ENCODE results near the gene CFAP65. TPM values are rescaled to one million over a fixed set of nuclear protein-coding genes. Genes with fewer than 3 reads are reported as not detected.
A peak's percentile ranks its signal among the peaks of the same experiment; 100 is the strongest.

Gene CFAP65
- total RNA-seq, 1 donor from 2014 or later: not detected

DNA sequence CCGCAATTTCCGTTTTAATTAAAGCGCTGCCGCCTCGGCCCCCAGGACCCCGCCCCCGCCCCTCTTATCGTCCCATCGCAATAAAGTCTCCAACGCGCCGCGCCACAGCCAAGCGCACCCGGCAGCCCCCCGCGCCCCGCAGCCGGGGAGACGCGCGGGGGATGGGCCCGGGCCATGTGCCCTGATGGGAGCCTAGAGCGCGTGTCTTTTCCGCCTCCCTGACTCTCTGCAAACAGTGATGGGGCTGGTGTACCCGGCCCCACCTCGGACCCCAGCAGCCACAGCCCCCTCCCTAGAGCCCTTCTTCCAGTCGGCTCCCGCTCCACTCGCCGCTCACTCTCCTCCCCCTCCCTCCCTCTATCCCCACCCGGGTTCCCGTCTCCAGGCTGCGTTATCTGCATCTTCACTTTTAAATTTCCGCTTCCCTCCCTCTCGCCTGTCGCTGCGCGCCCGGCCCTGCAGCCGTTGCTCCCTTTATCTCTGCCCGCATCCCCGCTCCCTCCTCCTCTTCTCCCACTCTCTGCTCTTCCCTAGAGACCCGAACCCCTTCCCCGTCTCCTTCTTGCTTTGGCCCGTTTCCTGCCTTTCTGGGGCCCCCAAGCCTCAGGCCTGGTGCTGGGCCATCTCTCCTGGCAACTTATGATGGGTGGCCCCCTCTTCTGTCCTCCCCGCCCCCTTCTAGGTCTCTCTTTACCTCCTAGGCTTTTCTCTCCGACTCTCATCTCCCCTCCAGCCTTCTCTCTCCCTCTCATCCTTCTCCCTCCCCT, 55.8 kb downstream of the CFAP65 start:
- Mint-ChIP-seq H3K27me3 (ENCODE audit: low read depth) (peaks cover 80% of the 10 kb centered on the region), H3K4me1 (ENCODE audit: low read depth) (peaks cover 7% of the 10 kb centered on the region), H3K4me3 (ENCODE audit: low read depth) (no peak overlapping the region), H3K36me3 (ENCODE audit: low read depth) (no peaks in the 10 kb centered on the region), H3K9me3 (no peaks in the 10 kb centered on the region), H3K27ac (no peak overlapping the region)
- intact Hi-C loops (cut with micrococcal nuclease): loop anchor here (10.0 kb wide), 1 partner anchor 201 kb away; the partner anchor contains the start of gene CYP27A1
- no peak for DNase-seq (ENCODE audit: low spot score)

DNA sequence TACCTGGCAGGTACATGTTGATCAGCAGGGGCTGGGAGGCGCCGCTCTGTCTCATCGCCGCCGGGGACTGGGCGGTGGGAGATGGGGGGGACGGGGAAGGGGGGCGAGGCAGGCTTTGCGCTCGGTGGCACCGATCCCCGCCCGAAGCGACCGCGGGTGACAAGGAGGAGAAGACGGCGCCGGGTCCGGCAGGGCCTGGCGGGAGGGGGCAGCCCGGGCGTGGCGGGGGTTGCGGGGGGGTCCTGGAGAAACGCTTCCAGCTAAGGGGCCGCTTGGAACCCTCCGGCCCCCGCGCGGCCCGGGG, 56.3 kb downstream of the CFAP65 start, which contains the start of gene FEV:
FEV (minus strand) TSS at position 164 of the 304 bp plus-strand sequence; CDS start at position 55, 109 bp downstream.
- no peak for DNase-seq (ENCODE audit: low spot score)
- Mint-ChIP-seq H3K4me1 (ENCODE audit: low read depth) (peaks cover 9% of the 10 kb centered on the region), H3K27ac (no peak within 1 kb of the TSS), H3K9me3 (no peaks in the 10 kb centered on the region), H3K4me3 (ENCODE audit: low read depth) (no peak within 1 kb of the TSS), H3K27me3 (ENCODE audit: low read depth) (peaks cover 78% of the 10 kb centered on the region), H3K36me3 (ENCODE audit: low read depth) (no peaks in the 10 kb centered on the region)
- intact Hi-C loops (cut with micrococcal nuclease): loop anchor here (10.0 kb wide), 1 partner anchor 200 kb away; the partner anchor contains the start of gene CYP27A1

DNA sequence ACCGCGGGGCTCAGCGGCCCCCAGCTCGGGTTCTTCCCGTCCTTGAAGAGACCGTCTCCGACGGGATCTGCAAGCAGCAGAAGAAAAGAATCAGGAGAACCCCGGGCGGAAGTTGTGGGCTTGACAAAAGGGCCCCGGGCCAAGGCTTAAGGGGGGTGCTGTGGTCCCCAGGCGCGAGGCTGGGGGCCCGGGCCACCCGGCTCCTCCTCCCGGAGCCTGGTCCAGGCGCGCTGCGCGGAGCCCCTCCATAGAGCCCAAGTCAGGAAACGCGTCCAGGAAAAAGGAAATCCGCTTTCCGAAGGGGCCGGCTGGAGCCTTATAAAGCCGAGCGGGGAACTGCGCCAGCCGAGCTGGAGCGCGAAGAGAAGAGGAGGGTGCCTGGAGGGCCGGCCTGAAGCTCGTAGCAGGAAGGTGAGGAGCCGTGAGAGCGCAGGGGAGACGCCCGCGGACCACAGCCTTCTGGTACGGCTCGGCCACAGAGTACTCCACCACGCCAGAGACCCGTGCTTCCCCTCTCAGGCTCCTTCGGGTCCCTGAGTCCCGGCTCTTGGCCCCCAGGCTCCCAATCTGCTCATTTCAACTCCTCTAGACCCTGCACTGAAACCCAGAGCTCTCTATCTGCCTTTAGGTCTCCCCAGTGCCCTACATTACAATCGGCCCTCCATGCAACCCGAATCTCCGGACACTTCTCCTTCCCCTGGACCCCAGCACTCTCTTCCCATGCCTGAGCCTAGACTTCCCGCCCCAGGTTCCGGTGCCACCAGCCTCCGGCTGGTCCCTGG, 56.9 kb downstream of the CFAP65 start:
- peaks cover 9% of the 10 kb centered on the region for H3K4me1 Mint-ChIP-seq (ENCODE audit: low read depth)
- peaks cover 73% of the 10 kb centered on the region for H3K27me3 Mint-ChIP-seq (ENCODE audit: low read depth)
- DNase-seq (ENCODE audit: low spot score): no peak
- intact Hi-C loops (cut with micrococcal nuclease): loop anchor here (10.0 kb wide), 1 partner anchor 200 kb away; the partner anchor contains the start of gene CYP27A1
- no peaks in the 10 kb centered on the region for H3K9me3 Mint-ChIP-seq
- no peak overlapping the region for H3K4me3 Mint-ChIP-seq (ENCODE audit: low read depth)
- no peaks in the 10 kb centered on the region for H3K36me3 Mint-ChIP-seq (ENCODE audit: low read depth)
- no peak overlapping the region for H3K27ac Mint-ChIP-seq

DNA sequence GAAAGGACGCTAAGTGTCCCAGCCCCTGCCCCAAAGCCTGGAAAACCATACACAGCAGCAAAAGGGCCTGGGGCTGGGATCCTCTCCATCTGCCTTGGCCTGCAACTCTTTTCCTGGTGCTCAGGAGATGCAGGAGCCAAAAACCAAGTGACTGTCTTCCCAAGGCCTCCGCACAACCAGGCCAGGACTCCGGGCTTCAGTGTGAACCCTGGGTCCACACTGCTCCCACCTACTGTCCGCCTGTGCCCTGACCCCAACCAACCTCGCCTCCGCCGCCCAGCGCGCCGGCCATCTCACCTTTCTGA, 57.4 kb downstream of the CFAP65 start:
- H3K9me3 Mint-ChIP-seq: no peaks in the 10 kb centered on the region
- intact Hi-C loops (cut with micrococcal nuclease): loop anchor here (2.0 to 10.0 kb wide), 2 partner anchors 75 to 199 kb away; partner anchors contain the start of gene CYP27A1
- H3K4me3 Mint-ChIP-seq (ENCODE audit: low read depth): no peak overlapping the region
- DNase-seq (ENCODE audit: low spot score): no peak
- H3K4me1 Mint-ChIP-seq (ENCODE audit: low read depth): peaks cover 9% of the 10 kb centered on the region
- H3K27me3 Mint-ChIP-seq (ENCODE audit: low read depth): peaks cover 67% of the 10 kb centered on the region
- no peaks in the 10 kb centered on the region for H3K36me3 Mint-ChIP-seq (ENCODE audit: low read depth)
- H3K27ac Mint-ChIP-seq: no peak overlapping the region

DNA sequence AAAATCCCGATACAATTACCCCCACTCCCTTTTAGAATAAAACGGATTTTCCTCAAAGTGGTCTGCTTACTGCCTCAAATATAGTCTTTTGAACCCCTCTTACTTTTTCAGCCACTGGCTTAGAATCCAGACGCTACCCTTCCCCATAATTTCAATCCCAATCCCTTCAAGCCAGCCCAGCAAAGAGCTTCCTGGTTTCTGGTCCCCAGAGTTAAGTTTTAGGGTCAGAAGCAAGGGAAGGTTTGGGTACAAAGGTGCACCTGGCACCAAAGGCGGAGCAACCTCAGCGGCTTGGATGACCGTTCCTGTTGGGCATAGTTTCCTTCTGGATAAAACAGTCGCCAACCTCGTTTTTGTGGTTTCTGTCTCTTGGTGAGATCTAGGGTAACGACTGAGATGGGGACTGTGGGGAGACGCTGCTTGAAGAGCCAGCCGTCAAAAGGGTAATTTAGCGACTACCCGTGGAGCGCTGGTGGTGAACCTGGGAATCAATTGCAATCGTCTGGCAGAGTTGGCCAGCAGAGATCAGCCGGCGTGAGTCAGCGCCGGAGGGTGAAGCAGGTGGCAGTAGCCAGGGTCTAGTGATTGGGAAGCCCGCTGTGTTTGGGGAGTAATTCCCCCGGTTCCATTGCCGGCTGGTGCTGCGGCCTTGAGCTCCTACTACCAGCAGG, 57.9 kb downstream of the CFAP65 start:
- DNase-seq (ENCODE audit: low spot score): no peak
- H3K4me1 Mint-ChIP-seq (ENCODE audit: low read depth): peaks cover 9% of the 10 kb centered on the region
- no peak overlapping the region for H3K4me3 Mint-ChIP-seq (ENCODE audit: low read depth)
- H3K9me3 Mint-ChIP-seq: no peaks in the 10 kb centered on the region
- no peaks in the 10 kb centered on the region for H3K36me3 Mint-ChIP-seq (ENCODE audit: low read depth)
- intact Hi-C loops (cut with micrococcal nuclease): loop anchor here (2.0 to 10.0 kb wide), 2 partner anchors 75 to 199 kb away; partner anchors contain the start of gene CYP27A1
- H3K27ac Mint-ChIP-seq: no peak overlapping the region
- H3K27me3 Mint-ChIP-seq (ENCODE audit: low read depth): peaks cover 64% of the 10 kb centered on the region

DNA sequence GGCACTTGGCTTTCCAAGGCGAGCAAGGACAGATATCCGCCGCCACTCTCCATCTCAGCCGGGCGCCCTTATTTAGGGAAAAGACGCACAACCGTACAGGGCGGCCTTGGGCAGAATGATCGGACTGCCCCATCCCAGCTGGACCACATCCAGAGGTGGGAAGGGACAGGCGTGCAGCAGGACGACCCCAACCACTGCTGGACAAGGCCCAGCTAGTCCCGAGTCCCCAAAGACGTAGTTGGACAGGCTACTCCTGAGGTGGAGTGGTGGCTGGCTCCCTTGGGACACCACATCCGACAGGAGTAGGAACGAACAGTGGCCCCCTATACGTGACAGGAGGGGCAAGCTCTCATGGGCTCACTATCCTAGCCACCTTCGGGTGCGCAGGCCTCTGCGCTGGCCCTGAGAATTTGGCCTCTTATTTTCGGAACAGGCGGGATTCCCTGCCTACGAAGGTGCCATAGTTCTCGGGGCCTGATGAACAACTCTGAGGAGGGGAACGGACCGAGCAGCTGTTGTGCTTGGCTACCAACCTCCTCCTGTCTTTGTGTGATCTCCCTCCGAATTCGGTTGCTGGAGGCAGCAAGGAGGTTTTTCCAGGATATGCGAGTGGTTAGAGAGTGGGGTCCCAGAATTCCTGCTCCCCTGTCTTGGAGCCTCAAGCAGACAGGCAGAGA, 58.6 kb downstream of the CFAP65 start:
- peaks cover 65% of the 10 kb centered on the region for H3K27me3 Mint-ChIP-seq (ENCODE audit: low read depth)
- H3K4me1 Mint-ChIP-seq (ENCODE audit: low read depth): peaks cover 9% of the 10 kb centered on the region
- H3K9me3 Mint-ChIP-seq: no peaks in the 10 kb centered on the region
- H3K36me3 Mint-ChIP-seq (ENCODE audit: low read depth): no peaks in the 10 kb centered on the region
- H3K4me3 Mint-ChIP-seq (ENCODE audit: low read depth): no peak overlapping the region
- DNase-seq (ENCODE audit: low spot score): no peak
- intact Hi-C loops (cut with micrococcal nuclease): loop anchor here (2.0 to 10.0 kb wide), 2 partner anchors 76 to 198 kb away; partner anchors contain the start of gene CYP27A1
- H3K27ac Mint-ChIP-seq: no peak overlapping the region

DNA sequence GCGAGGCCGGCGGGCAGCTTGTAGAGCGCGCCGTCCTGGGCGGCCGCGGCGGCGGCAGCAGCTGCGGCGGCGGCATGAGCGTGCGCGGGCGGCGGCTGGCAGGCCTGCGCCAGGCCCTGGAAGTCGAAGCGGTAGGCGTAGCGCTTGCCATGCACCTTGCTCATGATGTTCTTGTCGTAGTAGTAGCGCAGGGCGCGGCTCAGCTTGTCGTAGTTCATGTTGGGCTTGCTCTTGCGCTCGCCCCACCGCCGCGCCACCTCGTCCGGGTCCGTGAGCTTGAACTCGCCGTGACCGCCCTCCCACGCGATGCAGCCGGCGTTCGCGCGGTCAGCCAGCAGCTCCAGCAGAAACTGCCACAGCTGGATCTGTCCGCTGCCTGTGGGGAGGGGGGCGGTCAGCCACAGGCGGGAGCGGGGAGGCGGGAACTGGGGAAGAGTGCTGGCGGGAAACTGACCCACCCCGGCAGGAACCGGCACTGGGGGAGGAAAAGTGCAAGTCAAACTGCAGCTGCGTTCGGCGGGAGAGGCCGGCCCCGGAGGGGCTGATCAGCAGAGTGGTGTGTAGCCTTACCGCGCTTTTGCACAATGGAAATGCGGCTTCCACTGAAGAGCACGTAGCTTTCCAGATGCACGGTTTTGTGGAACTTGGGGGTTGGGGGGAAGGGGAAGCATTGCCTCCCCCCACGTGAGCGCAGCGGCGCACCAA, 59.3 kb downstream of the CFAP65 start:
- H3K27me3 Mint-ChIP-seq (ENCODE audit: low read depth): peaks cover 64% of the 10 kb centered on the region
- H3K36me3 Mint-ChIP-seq (ENCODE audit: low read depth): no peaks in the 10 kb centered on the region
- intact Hi-C loops (cut with micrococcal nuclease): loop anchor here (1.0 to 10.0 kb wide), 5 partner anchors 21 to 197 kb away; partner anchors contain the start of genes CDK5R2 and CYP27A1
- H3K4me3 Mint-ChIP-seq (ENCODE audit: low read depth): no peak overlapping the region
- DNase-seq (ENCODE audit: low spot score): no peak
- no peaks in the 10 kb centered on the region for H3K9me3 Mint-ChIP-seq
- H3K4me1 Mint-ChIP-seq (ENCODE audit: low read depth): peaks cover 9% of the 10 kb centered on the region
- no peak overlapping the region for H3K27ac Mint-ChIP-seq

DNA sequence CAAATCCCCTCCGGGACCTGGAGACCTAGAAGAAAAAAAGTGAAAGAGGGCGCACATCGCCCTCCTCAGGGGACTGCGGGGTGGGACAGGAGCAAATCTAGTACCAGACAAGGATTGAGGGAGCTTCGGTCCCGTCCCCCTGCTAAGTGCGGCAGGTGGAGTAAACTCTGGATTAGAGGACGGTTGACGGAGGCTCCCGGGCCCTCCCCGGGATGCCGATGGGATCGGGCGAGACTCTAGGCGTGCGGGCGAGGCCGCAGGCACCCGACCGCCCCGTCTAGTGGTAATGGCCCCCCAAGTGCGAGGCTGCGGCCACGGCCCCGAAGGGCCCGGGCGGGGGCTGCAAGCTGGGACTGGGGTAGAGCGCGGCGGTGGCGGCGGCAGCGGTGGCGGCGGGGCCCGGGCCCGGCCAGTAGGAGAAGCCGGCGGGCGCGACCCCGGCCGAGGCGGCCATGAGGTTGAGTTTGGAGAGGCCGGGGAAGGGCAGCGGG, 59.9 kb downstream of the CFAP65 start:
- H3K27ac Mint-ChIP-seq: peak overlapping the region; percentile 28
- intact Hi-C loops (cut with micrococcal nuclease): loop anchor here (1.0 to 10.0 kb wide), 4 partner anchors 21 to 197 kb away; partner anchors contain the start of genes CDK5R2 and CYP27A1
- no peaks in the 10 kb centered on the region for H3K36me3 Mint-ChIP-seq (ENCODE audit: low read depth)
- no peak overlapping the region for H3K4me3 Mint-ChIP-seq (ENCODE audit: low read depth)
- H3K9me3 Mint-ChIP-seq: no peaks in the 10 kb centered on the region
- peaks cover 9% of the 10 kb centered on the region for H3K4me1 Mint-ChIP-seq (ENCODE audit: low read depth)
- peaks cover 63% of the 10 kb centered on the region for H3K27me3 Mint-ChIP-seq (ENCODE audit: low read depth)
- DNase-seq (ENCODE audit: low spot score): no peak

DNA sequence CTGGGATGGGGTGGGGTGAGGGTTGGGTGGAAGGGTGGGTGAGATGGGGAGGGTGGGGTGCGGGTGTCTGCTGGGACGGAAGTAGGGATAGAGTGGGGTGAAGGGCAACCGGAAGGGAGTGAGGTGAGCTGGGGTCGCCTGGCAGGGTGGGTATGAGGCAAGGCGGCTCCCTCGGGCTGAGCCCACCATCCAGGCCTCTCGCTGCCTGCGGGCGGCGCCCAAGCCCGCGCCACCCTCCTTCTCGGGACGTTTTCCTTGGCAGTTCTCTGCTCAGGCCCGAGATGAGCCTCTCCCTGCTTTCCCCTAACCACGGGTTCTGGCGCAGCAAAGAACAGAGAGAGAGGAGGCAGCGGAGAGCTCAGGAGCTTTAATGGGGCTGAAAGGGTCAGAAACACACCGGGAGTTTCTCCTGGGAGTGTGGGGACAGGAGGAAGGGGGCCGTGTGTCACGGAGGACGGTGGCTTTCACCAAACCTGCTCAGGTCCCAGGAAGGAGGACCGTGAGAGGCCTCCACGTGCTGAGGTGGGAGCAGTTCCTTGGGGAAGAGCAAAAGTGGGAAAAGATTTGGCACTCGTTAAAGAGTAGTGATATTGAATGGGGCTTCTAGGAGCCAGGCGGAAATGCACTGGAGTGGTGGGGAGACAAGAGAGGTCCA, 60.5 kb downstream of the CFAP65 start:
- Mint-ChIP-seq H3K27ac (peak overlapping the region; percentile 28), H3K9me3 (no peaks in the 10 kb centered on the region), H3K4me1 (ENCODE audit: low read depth) (peaks cover 9% of the 10 kb centered on the region), H3K36me3 (ENCODE audit: low read depth) (no peaks in the 10 kb centered on the region), H3K27me3 (ENCODE audit: low read depth) (peaks cover 63% of the 10 kb centered on the region), H3K4me3 (ENCODE audit: low read depth) (no peak overlapping the region)
- no peak for DNase-seq (ENCODE audit: low spot score)
- intact Hi-C loops (cut with micrococcal nuclease): loop anchor here (1.0 to 10.0 kb wide), 4 partner anchors 22 to 196 kb away; partner anchors contain the start of genes CDK5R2 and CYP27A1

DNA sequence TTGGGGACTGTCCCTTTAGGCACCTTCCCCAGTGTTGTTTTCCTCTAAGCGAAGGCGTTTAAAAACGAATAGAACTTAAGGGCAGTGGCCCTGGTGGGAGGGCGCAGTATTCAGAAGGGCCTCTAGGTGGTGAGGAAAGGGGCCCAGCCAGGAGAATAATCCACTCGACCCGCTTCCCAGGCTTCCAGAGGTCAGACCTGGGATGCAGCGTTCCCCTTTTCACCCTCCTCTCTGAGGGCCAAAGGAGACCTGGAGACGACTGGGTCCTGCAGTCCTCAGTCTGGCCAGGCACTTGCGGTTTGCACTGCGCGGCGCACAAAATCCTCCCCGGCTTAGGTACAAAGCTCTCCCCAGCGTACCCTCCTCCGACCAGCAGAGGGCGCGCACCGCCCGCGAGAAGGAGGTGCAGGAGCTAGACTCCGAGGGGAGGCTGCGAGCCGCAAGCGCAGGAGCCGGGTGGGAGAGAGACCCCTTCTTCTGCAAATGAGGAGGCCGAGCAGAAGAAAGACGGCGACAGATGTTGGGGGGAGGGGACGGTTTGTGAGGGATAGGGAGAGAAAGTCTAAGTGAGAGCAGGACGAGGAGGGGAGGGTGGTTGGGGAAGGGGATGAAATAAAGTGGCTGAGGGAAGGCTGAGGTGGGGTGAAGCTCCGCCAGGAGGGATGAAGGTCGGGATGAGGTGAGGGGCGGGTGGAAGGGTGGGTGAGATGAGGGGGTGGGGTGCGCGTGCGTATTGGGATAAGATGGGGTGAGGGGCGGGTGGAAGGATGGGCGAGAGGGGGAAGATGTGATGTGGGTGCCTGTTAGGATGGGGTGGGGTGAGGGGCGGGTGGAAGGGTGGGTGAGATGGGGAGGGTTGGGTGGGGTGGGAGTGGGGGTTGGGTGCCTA, 61.2 kb downstream of the CFAP65 start:
- DNase-seq (ENCODE audit: low spot score): peak; percentile 76
- H3K4me1 Mint-ChIP-seq (ENCODE audit: low read depth): peaks cover 9% of the 10 kb centered on the region
- no peak overlapping the region for H3K4me3 Mint-ChIP-seq (ENCODE audit: low read depth)
- no peaks in the 10 kb centered on the region for H3K36me3 Mint-ChIP-seq (ENCODE audit: low read depth)
- intact Hi-C loops (cut with micrococcal nuclease): loop anchor here (2.0 to 10.0 kb wide), 3 partner anchors 23 to 195 kb away; partner anchors contain the start of gene CYP27A1
- H3K27me3 Mint-ChIP-seq (ENCODE audit: low read depth): peaks cover 65% of the 10 kb centered on the region
- no peaks in the 10 kb centered on the region for H3K9me3 Mint-ChIP-seq
- peak overlapping the region; percentile 28 for H3K27ac Mint-ChIP-seq
